GM12801 (cell line): ENCODE measurements around the gene PLXNA2.

Experiments used
- TF ChIP-seq, protein P1 (sequence below): IDR thresholded peaks from one replicate; pipeline ENCODE4 v1.5.1; 2011; ENCODE audit warnings: control low read depth; ENCODE audit not compliant: insufficient read length; ENCODE audit errors: extremely low read depth

PLXNA2 gene

DNA sequence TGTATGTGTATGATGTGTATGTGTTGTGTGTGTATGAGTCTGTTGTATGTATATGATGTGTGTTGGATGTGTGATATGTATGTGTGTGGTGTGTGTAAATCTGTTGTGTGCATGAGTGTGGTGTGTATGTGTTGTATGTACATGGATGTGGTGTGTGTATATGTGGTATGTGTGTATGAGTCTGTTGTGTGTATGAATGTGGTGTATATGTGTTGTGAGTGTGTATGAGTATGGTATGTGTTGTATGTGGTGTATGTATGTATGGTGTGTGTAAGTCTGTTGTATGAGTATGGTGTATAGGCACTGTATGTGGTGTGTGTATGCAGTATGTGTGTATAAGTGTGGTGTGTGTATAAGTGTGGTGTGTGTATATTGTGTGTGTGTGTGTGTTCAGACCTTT lies 95.0 kb downstream of the PLXNA2 start:
- TF ChIP-seq, protein P1, sequence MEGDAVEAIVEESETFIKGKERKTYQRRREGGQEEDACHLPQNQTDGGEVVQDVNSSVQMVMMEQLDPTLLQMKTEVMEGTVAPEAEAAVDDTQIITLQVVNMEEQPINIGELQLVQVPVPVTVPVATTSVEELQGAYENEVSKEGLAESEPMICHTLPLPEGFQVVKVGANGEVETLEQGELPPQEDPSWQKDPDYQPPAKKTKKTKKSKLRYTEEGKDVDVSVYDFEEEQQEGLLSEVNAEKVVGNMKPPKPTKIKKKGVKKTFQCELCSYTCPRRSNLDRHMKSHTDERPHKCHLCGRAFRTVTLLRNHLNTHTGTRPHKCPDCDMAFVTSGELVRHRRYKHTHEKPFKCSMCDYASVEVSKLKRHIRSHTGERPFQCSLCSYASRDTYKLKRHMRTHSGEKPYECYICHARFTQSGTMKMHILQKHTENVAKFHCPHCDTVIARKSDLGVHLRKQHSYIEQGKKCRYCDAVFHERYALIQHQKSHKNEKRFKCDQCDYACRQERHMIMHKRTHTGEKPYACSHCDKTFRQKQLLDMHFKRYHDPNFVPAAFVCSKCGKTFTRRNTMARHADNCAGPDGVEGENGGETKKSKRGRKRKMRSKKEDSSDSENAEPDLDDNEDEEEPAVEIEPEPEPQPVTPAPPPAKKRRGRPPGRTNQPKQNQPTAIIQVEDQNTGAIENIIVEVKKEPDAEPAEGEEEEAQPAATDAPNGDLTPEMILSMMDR = no peak

DNA sequence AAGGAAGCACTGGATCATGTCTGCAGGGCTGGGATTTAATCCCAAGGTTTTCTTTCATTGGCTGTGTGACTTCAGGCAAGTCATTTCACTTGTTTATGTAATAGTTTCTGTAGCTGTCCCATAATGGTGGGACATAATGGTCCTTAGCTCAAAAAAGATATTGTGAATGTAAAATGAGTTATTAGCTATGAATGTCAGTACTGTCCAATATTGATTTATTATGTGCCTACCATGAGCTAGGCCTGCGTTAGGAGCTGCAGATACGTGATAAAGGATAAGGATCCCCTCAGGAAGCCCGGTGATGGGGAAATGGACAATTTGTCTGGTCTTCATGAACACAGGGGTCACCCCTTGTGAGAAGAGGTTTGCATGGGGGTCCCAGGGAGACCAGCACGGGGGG lies 95.8 kb downstream of the PLXNA2 start:
- TF ChIP-seq, protein P1 = no peak

DNA sequence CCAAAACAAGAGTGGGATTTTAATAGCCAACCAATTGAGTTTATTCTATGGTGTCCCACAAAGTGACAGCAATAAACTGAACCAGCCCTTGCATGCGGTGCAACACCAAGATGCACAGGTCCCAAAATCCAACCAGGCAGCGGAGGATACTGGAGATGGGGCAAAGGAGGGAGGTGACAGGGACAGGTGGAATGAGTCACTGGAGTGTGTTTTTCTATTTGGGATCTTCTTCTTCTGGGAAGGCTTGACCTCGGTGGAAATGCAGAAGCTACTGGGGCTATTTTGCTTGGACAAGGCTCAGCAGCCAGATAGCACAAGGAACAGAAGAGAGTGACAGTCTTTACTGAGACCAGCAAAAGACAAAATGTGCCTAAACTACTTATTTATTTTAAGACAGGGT lies 97.5 kb downstream of the PLXNA2 start:
- TF ChIP-seq, protein P1 = no peak

DNA sequence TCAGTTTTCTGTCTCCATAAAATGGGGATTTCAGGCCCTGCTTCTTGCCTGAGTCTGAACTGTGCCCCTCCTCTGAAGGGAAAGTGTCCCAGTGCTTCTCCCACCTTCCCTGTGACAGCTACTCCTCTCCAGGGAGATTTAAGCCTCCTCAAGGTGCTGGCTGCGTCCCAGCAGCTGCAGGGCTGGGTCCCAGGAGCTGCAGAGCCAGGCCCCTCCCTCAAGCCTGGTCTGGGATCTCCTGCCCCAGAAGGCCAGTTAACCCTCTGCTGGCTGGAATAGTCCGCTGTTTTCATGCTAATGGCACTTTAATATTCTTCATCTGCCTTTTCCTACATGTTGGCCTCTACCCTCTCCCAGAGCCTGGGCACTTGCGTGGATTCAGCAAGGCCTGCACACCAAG lies 99.0 kb downstream of the PLXNA2 start:
- TF ChIP-seq, protein P1 = no peak

DNA sequence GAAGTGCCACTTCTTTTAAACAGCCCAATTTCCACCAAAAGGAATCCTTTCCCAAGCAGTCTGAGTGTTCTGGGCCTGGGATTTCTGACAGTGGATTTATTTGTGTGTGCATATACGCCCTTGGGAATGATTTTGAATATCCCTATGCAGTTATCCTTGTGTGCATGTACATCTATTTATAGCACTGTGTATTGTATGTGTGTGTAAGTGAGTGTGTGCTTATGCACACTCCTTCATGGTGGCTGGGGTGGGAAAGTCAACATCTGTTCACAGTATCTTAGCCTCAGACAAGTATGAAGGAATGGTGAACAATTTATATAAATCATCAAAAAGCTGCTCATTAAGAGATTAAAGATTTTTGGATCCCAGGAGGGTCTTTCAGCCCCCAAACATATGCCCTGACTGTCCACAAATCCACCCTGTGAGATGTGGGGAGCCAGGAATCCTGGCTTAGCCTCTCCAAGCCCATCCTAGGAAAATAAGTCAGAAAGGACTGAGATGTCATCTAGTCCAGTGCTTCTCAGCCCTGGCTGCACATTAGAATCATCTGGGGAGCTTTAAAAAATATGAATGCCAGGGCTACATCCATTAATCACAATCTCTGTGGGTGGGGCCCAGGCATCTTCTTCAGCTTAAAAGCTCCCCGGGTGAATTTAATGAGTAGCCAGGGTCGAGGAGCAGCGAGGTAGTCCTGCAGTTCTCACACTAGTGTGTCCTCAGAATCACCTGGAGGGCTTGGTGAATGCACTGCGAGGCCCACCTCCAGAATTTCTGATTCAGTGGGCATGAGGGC lies 101.4 kb downstream of the PLXNA2 start:
- TF ChIP-seq, protein P1 = no peak

DNA sequence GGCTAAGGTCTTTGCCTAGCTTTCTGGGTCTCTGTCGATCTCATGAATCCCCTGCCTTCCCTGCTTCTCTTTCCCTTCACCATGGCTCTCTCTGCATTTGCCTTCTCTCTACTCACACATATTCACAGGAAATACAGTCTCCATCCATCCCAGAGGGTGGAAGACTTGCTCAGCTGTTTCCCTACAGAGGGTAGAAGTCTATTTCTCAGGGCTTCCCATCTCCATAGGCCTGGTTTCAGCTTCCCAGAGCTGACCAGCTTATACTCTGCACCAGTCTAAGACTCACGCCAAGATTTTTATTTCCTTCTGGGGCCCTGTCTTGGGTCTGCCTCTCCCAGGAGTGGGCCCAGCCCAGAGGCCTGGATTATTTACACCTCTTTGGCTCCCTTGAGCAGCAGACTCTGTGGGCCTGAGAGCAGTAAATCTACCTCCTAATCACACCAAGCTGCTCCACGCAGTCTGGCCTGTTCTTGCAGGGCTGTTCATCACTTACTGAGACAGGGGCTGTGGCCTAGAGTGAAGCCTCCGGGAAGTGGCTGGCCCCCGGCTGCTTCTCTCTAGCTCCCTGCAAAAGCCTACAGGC lies 102.5 kb downstream of the PLXNA2 start:
- TF ChIP-seq, protein P1 = no peak

DNA sequence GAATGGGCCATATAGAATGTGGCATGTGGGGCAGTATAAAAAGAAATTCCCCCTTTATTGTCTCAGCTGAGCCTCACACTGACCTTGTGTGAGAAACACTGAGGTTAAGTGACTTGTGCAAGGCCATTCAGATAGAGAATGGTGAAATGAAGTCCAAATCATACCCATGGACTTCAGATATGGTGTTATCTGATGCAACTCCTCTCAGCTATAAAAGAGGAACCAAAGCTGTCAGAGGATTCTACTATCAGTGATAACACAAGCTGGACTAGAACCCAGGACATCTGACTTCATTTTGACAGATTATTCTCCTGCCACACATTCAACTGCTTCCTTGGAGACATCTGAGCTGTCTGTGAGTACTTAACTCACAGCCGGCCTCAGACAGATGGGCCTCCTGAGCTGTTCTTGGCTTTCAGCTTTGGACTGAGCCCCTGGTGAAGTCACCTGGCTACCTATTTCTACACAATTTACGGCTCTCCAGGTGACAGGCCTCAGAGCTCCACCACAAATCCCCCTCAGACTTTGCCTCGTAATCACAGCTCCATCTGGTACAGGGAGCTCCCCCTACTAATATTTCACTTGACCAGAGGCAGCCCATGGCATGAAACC lies 104.6 kb downstream of the PLXNA2 start:
- TF ChIP-seq, protein P1 = no peak
